C4-2B (cell line): ENCODE results near the gene OR6M1.

Experiments
- H3K27ac ChIP-seq: fragments of 450-650 bp; 2 replicates; pipeline ENCODE4 v1.5.1; 2017
- CTCF ChIP-seq: fragments of 450-650 bp; conservative IDR thresholded peaks from 2 replicates; pipeline ENCODE4 v1.5.1; 2017; ENCODE audit warnings: mild to moderate bottlenecking
- ZFX ChIP-seq: fragments of 450-650 bp; IDR thresholded peaks from 2 replicates; pipeline ENCODE4 v1.6.1; 2017

Gene OR6M1

GRCh38 chr11:123760894-123761293 lies 45.3 kb downstream of the OR6M1 start:
- TF ChIP-seq CTCF (no peak), ZFX (no peak)
- no peak overlapping the region for H3K27ac ChIP-seq

- no peak overlapping the region for H3K27ac ChIP-seq
- TF ChIP-seq ZFX = no peak
- TF ChIP-seq CTCF = no peak
Observed at GRCh38 chr11:123757976-123758375, 48.2 kb downstream of the OR6M1 start.

DNA sequence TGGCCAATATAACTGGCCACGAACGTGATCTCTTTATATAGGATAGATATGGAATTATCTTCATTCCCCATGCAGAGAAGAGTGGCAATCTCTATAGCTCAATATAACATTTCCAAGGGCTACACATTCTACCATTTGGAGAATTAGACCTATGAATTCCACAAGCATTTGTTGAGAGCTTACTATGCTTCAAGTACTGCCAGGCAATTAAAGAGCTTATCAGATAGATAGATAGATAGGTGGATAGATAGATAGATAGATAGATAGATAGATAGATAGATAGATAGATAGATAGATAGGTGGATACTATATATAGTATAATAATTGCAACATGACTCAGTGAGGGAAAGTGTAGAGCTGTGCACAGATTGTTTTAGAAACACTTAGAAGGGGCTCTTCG lies 50.3 kb downstream of the OR6M1 start:
- H3K27ac ChIP-seq = no peak overlapping the region
- TF ChIP-seq ZFX = no peak
- TF ChIP-seq CTCF = no peak
